ENCODE results near the gene FHIT. TPM values are rescaled to one million over a fixed set of nuclear protein-coding genes. Genes with fewer than 3 reads are reported as not detected.

FHIT gene
- total RNA-seq, 4 donors from 2014 or later: 3.2 to 10.9 (median 6.4) TPM

DNA sequence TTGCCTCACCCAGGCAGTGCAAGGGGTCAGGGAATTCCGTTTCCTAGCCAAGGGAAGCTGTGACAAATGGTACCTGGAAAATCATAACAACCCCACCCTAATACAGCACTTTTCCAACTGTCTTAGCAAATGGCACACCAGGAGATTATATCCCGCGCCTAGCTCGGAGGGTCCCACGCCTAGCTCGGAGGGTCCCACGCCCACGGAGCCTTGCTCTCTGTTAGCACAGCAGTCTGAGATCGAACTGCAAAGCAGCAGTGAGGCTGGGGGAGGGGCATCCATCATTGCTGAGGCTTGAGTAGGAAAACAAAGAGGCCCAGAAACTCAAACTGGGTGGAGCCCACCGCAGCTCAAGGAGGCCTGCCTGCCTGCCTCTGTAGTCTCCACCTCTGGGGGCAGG is 208.1 kb downstream of the FHIT start:
- TF ChIP-seq, protein P1, sequence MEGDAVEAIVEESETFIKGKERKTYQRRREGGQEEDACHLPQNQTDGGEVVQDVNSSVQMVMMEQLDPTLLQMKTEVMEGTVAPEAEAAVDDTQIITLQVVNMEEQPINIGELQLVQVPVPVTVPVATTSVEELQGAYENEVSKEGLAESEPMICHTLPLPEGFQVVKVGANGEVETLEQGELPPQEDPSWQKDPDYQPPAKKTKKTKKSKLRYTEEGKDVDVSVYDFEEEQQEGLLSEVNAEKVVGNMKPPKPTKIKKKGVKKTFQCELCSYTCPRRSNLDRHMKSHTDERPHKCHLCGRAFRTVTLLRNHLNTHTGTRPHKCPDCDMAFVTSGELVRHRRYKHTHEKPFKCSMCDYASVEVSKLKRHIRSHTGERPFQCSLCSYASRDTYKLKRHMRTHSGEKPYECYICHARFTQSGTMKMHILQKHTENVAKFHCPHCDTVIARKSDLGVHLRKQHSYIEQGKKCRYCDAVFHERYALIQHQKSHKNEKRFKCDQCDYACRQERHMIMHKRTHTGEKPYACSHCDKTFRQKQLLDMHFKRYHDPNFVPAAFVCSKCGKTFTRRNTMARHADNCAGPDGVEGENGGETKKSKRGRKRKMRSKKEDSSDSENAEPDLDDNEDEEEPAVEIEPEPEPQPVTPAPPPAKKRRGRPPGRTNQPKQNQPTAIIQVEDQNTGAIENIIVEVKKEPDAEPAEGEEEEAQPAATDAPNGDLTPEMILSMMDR (IDR thresholded peaks at IDR 0.05): no peak
- DNase-seq (ENCODE audit: low spot score): no peak
- no peak for ATAC-seq (ENCODE audit: low FRiP score)

DNA sequence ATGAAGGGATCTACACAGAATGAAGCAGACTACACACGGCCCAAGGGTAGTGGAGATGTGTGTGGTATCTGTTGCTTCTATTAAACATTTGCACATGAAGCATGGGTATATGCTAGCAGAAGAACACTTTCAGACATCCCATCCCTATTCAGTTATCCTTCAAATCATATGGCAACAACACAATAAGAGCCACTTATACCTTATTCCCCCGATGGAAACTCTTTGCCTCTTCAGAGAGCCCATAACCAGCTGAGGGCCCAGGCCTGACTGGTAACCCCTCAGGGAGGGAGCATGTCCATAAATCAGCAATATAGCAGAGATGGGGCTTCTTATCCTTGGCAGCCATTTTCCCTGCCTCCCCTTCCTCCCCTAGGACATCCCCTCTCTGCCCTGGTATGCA is 210.6 kb downstream of the FHIT start:
- TF ChIP-seq, protein P1 (IDR thresholded peaks at IDR 0.05): no peak
- no peak for ATAC-seq (ENCODE audit: low FRiP score)
- no peak for DNase-seq (ENCODE audit: low spot score)

DNA sequence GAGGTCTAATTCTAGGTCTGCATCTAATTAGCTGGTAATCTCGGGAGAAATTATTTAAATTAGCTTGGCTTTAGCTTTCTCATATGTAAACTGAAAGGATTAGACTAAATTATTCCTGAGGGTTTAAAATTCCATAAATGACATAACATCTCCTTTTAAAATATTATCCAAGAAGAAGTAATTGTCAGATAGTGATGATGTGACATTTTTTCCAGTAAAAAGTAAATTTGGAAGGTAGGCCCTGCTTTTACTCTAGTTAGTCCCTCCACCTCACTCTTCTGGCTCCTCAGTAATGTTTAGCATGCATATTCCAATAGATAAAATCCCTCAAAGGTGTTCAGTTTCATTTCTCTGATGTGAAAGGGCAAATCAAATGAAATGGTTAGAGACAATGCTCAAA is 215.7 kb downstream of the FHIT start:
- DNase-seq (ENCODE audit: low spot score): no peak
- TF ChIP-seq, protein P1 (IDR thresholded peaks at IDR 0.05): no peak
- ATAC-seq (ENCODE audit: low FRiP score): no peak

DNA sequence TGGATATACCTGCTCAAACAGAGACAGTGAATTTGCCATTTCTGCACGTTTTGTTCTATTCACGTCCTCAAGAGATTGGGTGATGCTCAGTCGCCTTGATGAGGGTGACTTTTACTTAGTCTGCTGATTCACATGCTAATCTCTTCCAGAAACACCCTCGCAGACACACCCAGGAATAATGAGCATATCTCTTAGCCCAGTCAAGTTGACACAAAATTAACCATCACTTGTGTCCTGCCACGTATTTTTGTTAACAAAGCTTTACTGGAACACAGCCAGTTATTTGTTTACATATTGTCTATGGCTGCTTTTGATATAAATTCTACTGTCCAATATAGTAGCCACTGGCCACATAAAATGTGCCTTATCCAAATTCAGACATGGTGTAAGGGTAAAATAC is 218.3 kb downstream of the FHIT start:
- no peak for DNase-seq (ENCODE audit: low spot score)
- no peak for ATAC-seq (ENCODE audit: low FRiP score)
- TF ChIP-seq, protein P1 (IDR thresholded peaks at IDR 0.05): no peak

DNA sequence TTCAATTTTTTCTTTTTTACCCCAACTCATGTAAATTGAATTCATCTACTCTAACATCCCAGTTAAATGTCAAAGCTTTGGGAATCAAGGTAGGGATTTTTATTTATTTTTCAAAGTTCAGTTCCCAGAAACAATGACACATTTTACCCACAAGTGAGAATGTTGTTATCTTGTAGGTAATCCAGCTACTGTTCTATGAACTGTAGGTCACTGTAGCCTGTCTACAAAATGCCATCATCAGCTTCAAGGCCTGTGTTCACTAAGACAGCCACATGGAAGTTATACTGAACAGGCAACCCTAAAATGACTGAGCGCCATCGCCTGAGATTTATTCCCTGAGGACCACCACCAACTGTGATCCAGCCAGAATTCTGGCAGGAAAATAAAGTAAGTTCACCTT is 219.7 kb downstream of the FHIT start:
- ATAC-seq (ENCODE audit: low FRiP score): no peak
- TF ChIP-seq, protein P1 (IDR thresholded peaks at IDR 0.05): no peak

DNA sequence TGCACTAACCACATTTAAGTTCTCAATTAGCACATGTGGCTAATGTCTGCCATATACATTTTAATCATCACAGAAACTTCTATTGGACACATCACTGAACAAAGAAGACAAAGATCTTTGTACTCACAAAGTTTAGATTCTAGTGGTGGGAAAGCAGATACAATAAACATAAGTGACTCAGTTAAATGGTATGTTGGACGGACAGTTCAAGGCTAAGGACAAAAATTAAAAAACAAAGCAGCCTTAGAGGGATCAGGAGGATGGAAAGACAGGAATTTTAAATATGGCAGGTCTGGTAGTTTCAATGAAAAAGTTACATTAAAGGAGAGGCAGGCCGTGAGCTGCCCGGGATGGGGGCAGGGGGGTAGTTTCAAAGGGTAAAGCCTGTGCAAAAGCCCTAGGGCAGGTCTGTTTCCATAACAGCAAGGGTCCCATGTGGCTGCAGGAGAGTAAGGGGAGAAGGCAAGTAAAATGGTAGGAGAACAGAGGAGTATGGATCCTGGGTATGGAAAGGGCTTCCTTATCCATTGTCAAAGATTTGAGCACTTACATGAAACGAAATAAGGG is 220.7 kb downstream of the FHIT start:
- DNase-seq (ENCODE audit: low spot score) (no peak), ATAC-seq (ENCODE audit: low FRiP score) (no peak)
- TF ChIP-seq, protein P1 (IDR thresholded peaks at IDR 0.05): no peak

More for the DNA sequence above, 219.7 kb downstream of the FHIT start:
- no peak for DNase-seq (ENCODE audit: low spot score)

DNA sequence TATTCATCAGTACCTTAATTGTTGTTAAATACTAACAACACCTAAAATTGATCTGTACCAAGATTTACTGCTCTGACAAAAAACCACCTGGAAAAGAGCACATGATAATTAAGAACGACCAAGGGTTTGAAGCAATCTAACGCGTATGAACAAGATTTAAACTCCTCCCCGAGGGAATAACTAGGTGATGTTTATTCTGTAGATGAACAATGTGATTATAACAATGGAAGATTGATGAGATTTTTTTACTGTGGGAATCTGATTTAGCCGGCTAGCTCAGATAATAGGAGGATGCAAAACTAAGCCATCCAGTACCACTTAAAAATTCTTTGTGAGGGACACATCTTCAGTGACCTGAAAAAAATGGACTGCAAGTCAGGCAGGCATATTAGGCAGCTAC is 222.1 kb downstream of the FHIT start:
- TF ChIP-seq, protein P1 (IDR thresholded peaks at IDR 0.05): no peak
- DNase-seq (ENCODE audit: low spot score): no peak
- ATAC-seq (ENCODE audit: low FRiP score): no peak

Data from omental fat pad (tissue), 4 donors.